Astrocyte of the cerebellum (primary cell): ENCODE results near the gene TOMM6.

Experiments
- DNase-seq: peaks from one replicate; pipeline ENCODE4 v3.0.0-alpha.2; 2011; ENCODE audit warnings: low read depth
- H3K4me3 ChIP-seq: 2 replicates; pipeline ENCODE4 v1.5.1; 2011; ENCODE audit warnings: mild to moderate bottlenecking, low read depth, low read length, moderate library complexity
- CTCF ChIP-seq: IDR thresholded peaks from 2 replicates; pipeline ENCODE4 v1.5.1; 2012; ENCODE audit warnings: low read length, low read depth, moderate library complexity, mild to moderate bottlenecking; ENCODE audit errors: missing control alignments
- in situ Hi-C: cut with HindIII; loops from 2 replicates; pipeline ENCODE4 v1.10.0; 2017; ENCODE audit warnings: low sequenced_read_pairs

TOMM6 gene

DNA sequence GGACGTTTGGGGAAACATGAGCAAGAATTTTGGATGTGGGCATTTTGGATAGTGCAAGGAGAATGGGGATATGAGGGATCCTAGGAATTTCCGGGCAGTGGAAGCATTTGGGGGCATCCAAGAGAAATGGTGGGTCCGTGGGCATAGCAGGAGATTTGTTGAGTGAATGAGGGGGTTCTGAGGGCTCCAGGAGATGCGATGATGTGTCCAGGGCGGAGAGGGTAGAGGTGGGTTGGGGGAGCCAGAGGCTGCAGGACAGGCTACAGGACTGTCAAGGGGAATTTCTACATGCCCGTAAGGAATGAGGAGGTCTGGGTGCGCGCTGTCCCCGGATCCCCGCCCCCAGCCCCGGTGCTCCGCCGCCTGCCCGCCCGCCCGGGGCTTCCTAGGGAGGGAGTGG lies 8.2 kb upstream of the TOMM6 start:
- no peak for DNase-seq
- in situ Hi-C loops: loop anchor here (25.0 kb wide), 1 partner anchor 783 kb away; the partner anchor contains the start of gene UBR2
- TF ChIP-seq CTCF: no peak
- peak overlapping the region; percentile 64 for H3K4me3 ChIP-seq

GRCh38 chr6:41779788-41780550 lies 7.5 kb upstream of the TOMM6 start, which contains the start of gene FRS3:
Gene FRS3, minus strand, starts transcription at chr6:41779900. Its CDS starts 2,913 bp downstream, at chr6:41776987.
- peak; percentile 85 for DNase-seq
- H3K4me3 ChIP-seq: peak within 1 kb of the TSS; percentile 64
- TF ChIP-seq CTCF: peak; percentile 91
- in situ Hi-C loops: loop anchor here (25.0 kb wide), 1 partner anchor 782 kb away; the partner anchor contains the start of gene UBR2

- H3K4me3 ChIP-seq: peak within 1 kb of the TSS; percentile 64
- no peak for DNase-seq
- no peak for TF ChIP-seq CTCF
- in situ Hi-C loops: loop anchor here (25.0 kb wide), 1 partner anchor 782 kb away; the partner anchor contains the start of gene UBR2
These were observed 6.7 kb upstream of the TOMM6 start, which contains the start of gene PRICKLE4 for GRCh38 chr6:41780551-41781365. Gene PRICKLE4, plus strand, starts transcription at chr6:41780782. Its CDS starts 2,692 bp downstream, at chr6:41783474.

DNA sequence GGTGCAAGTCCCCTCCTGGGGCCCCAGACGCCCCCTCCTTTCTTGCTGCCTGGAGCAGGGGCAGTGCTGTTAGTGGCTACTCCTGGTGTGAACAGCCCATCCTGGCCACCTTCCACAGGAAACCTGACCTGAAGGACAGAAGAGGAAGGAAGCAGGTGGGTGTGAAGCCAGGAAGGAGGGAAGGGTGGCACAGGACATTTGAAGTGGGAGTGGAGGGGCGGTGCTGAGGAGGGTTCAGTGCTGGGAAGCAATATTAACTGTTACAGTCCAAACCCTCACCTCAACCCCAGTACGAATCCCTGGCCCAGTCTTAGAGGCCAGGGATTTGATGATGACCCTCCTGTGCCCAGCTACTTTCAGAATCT lies 6.1 kb upstream of the TOMM6 start:
- peak overlapping the region; percentile 64 for H3K4me3 ChIP-seq
- in situ Hi-C loops: loop anchor here (25.0 kb wide), 1 partner anchor 781 kb away; the partner anchor contains the start of gene UBR2
- TF ChIP-seq CTCF: no peak
- no peak for DNase-seq

DNA sequence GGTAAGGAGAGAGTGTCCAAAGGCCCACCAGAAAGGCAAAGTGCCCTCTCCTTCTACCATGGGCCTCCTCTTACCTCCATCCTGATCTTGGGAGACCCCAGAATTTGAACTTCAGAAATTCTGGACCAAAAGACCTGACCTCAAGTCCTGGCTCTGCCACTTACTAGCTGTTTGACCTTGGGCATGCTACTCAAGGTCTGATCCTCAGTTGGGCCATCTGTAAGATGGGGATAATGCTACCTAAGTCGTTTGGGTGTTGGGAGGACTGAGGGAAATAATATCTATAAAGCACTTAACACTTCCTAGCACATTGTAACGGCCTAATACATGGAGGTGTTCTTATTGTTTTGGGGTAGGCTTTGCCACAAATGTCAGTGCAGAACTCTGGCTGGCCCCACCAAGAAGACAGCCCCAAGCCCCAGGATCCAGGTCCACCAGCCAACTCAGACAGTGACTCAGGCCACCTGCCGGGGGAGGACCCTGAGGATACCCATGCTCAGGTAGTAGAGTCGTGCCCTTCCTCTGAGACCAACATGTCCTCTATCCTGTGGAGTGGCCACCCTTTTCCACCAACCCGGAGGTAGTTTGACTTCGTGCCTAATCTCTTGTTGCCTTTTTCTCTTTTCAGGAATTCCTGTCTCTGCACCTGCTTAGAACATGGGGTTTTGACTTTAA lies 4.3 kb upstream of the TOMM6 start:
- DNase-seq: no peak
- in situ Hi-C loops: loop anchor here (25.0 kb wide), 1 partner anchor 779 kb away; the partner anchor contains the start of gene UBR2
- TF ChIP-seq CTCF: no peak
- H3K4me3 ChIP-seq: no peak overlapping the region

GRCh38 chr6:41784581-41785171 lies 2.8 kb upstream of the TOMM6 start:
- TF ChIP-seq CTCF: no peak
- in situ Hi-C loops: loop anchor here (25.0 kb wide), 1 partner anchor 778 kb away; the partner anchor contains the start of gene UBR2
- no peak for DNase-seq
- H3K4me3 ChIP-seq: no peak overlapping the region
